ENCODE measurements around the gene PLA2G5.
A peak's percentile ranks its signal among the peaks of the same experiment; 100 is the strongest.
"Not testable (repeated sequence)": the region's sequence is repeated elsewhere in the genome, so short reads cannot be mapped to it uniquely, and the experiment has no call there.

PLA2G5 gene

GRCh38 chr1:20051218-20051829 is 18.7 kb upstream of the PLA2G5 start:
- no peak for DNase-seq (ENCODE audit: low read depth)

DNA sequence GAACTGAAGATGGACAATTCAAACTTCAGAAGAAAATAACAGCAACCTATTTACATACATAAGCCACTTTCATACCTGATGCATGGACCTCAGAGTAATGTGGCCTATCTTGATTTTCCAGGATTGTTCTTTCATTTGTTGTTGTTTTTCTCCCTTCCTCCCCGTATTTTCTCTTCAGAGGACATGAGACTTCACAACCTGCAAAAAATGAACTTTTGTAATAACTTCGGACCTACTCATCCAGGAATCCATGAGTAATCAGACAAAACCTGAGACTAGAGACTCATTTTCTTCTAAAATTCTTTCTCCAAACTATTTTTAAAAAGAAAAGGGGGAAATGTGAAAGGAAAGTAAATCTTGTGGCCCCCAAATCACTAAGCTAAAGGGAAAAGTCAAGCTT is 17.6 kb upstream of the PLA2G5 start:
- no peak overlapping the region for H3K4me3 ChIP-seq (ENCODE audit: low read length)
- no peak for DNase-seq (ENCODE audit: low read depth)
- TF ChIP-seq CTCF (IDR thresholded peaks at IDR 0.05; ENCODE audit: insufficient read depth, low read depth, low read length, missing control alignments), result no peak

More at GRCh38 chr1:20051218-20051829, 18.7 kb upstream of the PLA2G5 start:
- no peak for TF ChIP-seq CTCF (IDR thresholded peaks at IDR 0.05; ENCODE audit: insufficient read depth, low read depth, low read length, missing control alignments)
- no peak overlapping the region for H3K4me3 ChIP-seq (ENCODE audit: low read length)

GRCh38 chr1:20057886-20058420 is 12.0 kb upstream of the PLA2G5 start:
- H3K4me3 ChIP-seq (ENCODE audit: low read length), result no peak overlapping the region
- no peak for TF ChIP-seq CTCF (IDR thresholded peaks at IDR 0.05; ENCODE audit: insufficient read depth, low read depth, low read length, missing control alignments)
- no peak for DNase-seq (ENCODE audit: low read depth)

DNA sequence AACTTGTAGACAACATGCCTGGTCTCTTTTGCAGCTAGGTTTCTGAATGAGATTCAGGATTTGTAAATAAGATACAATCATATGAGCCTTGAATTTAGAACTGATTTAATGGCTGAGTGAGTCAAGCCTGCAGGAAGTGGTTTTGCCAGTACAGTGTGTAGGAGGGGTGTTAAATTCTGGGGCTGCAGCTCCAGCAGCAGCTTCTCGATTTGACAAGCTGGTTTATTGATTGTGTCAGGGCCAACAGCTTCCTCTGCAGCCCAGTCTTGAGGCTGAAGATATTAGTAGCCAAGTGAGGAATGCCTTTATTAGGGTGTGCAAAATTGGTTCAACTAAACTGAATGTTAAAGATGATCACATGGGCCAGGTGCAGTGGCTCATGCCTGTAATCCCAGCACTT is 11.5 kb upstream of the PLA2G5 start:
- no peak for TF ChIP-seq CTCF (IDR thresholded peaks at IDR 0.05; ENCODE audit: insufficient read depth, low read depth, low read length, missing control alignments)
- peak; percentile 39 for DNase-seq (ENCODE audit: low read depth)
- no peak overlapping the region for H3K4me3 ChIP-seq (ENCODE audit: low read length)

GRCh38 chr1:20059847-20060246 is 10.1 kb upstream of the PLA2G5 start:
- no peak for DNase-seq (ENCODE audit: low read depth)
- no peak overlapping the region for H3K4me3 ChIP-seq (ENCODE audit: low read length)
- TF ChIP-seq CTCF (IDR thresholded peaks at IDR 0.05; ENCODE audit: insufficient read depth, low read depth, low read length, missing control alignments), result no peak

GRCh38 chr1:20060791-20061190 is 9.2 kb upstream of the PLA2G5 start:
- H3K4me3 ChIP-seq (ENCODE audit: low read length); DNase-seq (ENCODE audit: low read depth): not testable (repeated sequence)

- DNase-seq (ENCODE audit: low read depth), result no peak
- H3K4me3 ChIP-seq (ENCODE audit: low read length), result no peak overlapping the region
- no peak for TF ChIP-seq CTCF (IDR thresholded peaks at IDR 0.05; ENCODE audit: insufficient read depth, low read depth, low read length, missing control alignments)
Observed at GRCh38 chr1:20061866-20062265, 8.1 kb upstream of the PLA2G5 start.
